Measurements from ENCODE around the gene NCAM1.
"Not testable (repeated sequence)": the region's sequence is repeated elsewhere in the genome, so short reads cannot be mapped to it uniquely, and the experiment has no call there.

Gene NCAM1

GRCh38 chr11:112961146-112961668, at the start of gene NCAM1:
Gene NCAM1, plus strand, starts transcription at chr11:112961420.
- ATAC-seq (peak; percentile 32), DNase-seq (peak; percentile 21)

GRCh38 chr11:112922606-112923005, 38.6 kb upstream of the NCAM1 start:
- ATAC-seq, result no peak

GRCh38 chr11:112924836-112925235, 36.4 kb upstream of the NCAM1 start:
- not testable (repeated sequence) for DNase-seq, ATAC-seq

More at GRCh38 chr11:112922606-112923005, 38.6 kb upstream of the NCAM1 start:
- DNase-seq, result no peak

- DNase-seq (no peak), ATAC-seq (no peak)
These were observed 35.5 kb upstream of the NCAM1 start for GRCh38 chr11:112925516-112926310.

GRCh38 chr11:112928136-112928535, 33.1 kb upstream of the NCAM1 start:
- DNase-seq, result no peak

GRCh38 chr11:112929432-112929831, 31.8 kb upstream of the NCAM1 start:
- no peak for DNase-seq
- ATAC-seq, result no peak

More at GRCh38 chr11:112928136-112928535, 33.1 kb upstream of the NCAM1 start:
- no peak for ATAC-seq

- ATAC-seq, result no peak
These were observed 29.5 kb upstream of the NCAM1 start for GRCh38 chr11:112931703-112932102.

GRCh38 chr11:112932593-112932992, 28.6 kb upstream of the NCAM1 start:
- no peak for ATAC-seq

More at GRCh38 chr11:112931703-112932102, 29.5 kb upstream of the NCAM1 start:
- no peak for DNase-seq

GRCh38 chr11:112933970-112934369, 27.2 kb upstream of the NCAM1 start:
- no peak for DNase-seq
- ATAC-seq, result no peak

More at GRCh38 chr11:112932593-112932992, 28.6 kb upstream of the NCAM1 start:
- DNase-seq, result no peak

GRCh38 chr11:112941104-112941503, 20.1 kb upstream of the NCAM1 start:
- DNase-seq (no peak), ATAC-seq (no peak)

GRCh38 chr11:112942966-112943643, 18.1 kb upstream of the NCAM1 start:
- DNase-seq (no peak), ATAC-seq (no peak)

- no peak for ATAC-seq
- no peak for DNase-seq
These were observed 14.4 kb upstream of the NCAM1 start for GRCh38 chr11:112946866-112947265.

GRCh38 chr11:112949781-112950575, 11.2 kb upstream of the NCAM1 start:
- ATAC-seq (no peak), DNase-seq (no peak)

GRCh38 chr11:112958670-112959069, 2.5 kb upstream of the NCAM1 start:
- DNase-seq, result no peak

GRCh38 chr11:112961751-112962578, 745 bp downstream of the NCAM1 start:
- no peak for ATAC-seq
- DNase-seq, result peak; percentile 8

More at GRCh38 chr11:112958670-112959069, 2.5 kb upstream of the NCAM1 start:
- no peak for ATAC-seq

- no peak for ATAC-seq
- peak; percentile 7 for DNase-seq
These were observed 1.6 kb downstream of the NCAM1 start for GRCh38 chr11:112962579-112963367.

GRCh38 chr11:112963368-112963955, 2.2 kb downstream of the NCAM1 start:
- DNase-seq (no peak), ATAC-seq (no peak)

GRCh38 chr11:112965656-112966055, 4.4 kb downstream of the NCAM1 start:
- no peak for ATAC-seq
- no peak for DNase-seq

- no peak for DNase-seq
- no peak for ATAC-seq
These were observed 5.3 kb downstream of the NCAM1 start for GRCh38 chr11:112966561-112966960.

- DNase-seq (no peak), ATAC-seq (no peak)
These were observed 5.9 kb downstream of the NCAM1 start for GRCh38 chr11:112967082-112967481.
